Measurements from ENCODE around the gene DVL1. TPM values are rescaled to one million over a fixed set of nuclear protein-coding genes. Genes with fewer than 3 reads are reported as not detected.
A peak's percentile ranks its signal among the peaks of the same experiment; 100 is the strongest.

Gene DVL1
- total and polyA plus RNA-seq, 2 of the 13 experiments (the other 11 are each of a cell fraction or from before 2014, with no cell fraction given): 30.8 to 60.4 TPM

DNA sequence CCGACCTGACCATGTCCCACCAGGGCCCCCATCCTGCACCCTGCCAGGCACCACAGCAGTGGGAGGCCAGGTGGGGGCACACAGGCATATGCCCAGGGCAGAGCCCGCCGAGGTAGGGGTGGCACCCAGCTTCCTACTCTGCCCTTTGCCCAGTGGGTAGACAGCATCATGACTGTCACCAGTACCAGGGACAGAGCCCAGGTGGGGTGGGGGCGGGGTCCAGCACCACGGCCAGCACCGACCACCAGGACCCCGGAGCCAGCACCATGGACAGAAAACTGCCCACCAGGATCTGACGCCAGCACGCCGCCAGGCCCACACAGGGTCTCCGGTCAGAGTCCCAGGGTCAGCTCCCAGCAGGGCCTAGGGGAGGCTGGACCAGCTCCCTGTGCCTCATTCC lies 14.4 kb downstream of the DVL1 start (continued):
- TF ChIP-seq, protein P1, sequence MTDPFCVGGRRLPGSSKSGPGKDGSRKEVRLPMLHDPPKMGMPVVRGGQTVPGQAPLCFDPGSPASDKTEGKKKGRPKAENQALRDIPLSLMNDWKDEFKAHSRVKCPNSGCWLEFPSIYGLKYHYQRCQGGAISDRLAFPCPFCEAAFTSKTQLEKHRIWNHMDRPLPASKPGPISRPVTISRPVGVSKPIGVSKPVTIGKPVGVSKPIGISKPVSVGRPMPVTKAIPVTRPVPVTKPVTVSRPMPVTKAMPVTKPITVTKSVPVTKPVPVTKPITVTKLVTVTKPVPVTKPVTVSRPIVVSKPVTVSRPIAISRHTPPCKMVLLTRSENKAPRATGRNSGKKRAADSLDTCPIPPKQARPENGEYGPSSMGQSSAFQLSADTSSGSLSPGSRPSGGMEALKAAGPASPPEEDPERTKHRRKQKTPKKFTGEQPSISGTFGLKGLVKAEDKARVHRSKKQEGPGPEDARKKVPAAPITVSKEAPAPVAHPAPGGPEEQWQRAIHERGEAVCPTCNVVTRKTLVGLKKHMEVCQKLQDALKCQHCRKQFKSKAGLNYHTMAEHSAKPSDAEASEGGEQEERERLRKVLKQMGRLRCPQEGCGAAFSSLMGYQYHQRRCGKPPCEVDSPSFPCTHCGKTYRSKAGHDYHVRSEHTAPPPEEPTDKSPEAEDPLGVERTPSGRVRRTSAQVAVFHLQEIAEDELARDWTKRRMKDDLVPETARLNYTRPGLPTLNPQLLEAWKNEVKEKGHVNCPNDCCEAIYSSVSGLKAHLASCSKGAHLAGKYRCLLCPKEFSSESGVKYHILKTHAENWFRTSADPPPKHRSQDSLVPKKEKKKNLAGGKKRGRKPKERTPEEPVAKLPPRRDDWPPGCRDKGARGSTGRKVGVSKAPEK (CRISPR knock-in tag; IDR thresholded peaks at IDR 0.05; ENCODE audit: borderline replicate concordance): no peak
- TF ChIP-seq ATF7 (IDR thresholded peaks at IDR 0.05) (no peak), ATF7 (CRISPR knock-in tag; IDR thresholded peaks at IDR 0.05) (no peak), RBAK (CRISPR knock-in tag; IDR thresholded peaks at IDR 0.05) (no peak), SMAD1 (CRISPR knock-in tag; IDR thresholded peaks at IDR 0.05; ENCODE audit: borderline replicate concordance, low read depth) (no peak), ZNF605 (CRISPR knock-in tag; IDR thresholded peaks at IDR 0.05) (peak; percentile 74; the same call in 1 of the 2 replicates), GATA4 (IDR thresholded peaks at IDR 0.05; ENCODE audit: borderline replicate concordance, low read depth) (no peak), NFIB (CRISPR knock-in tag; IDR thresholded peaks at IDR 0.05; ENCODE audit: borderline replicate concordance) (no peak), ZNF432 (CRISPR knock-in tag; IDR thresholded peaks at IDR 0.05; ENCODE audit: borderline replicate concordance) (peak; percentile 63; the same call in 1 of the 2 replicates), BRCA1 (CRISPR knock-in tag; IDR thresholded peaks at IDR 0.05) (no peak), SRSF4 (IDR thresholded peaks at IDR 0.05; ENCODE audit: low read depth, low read length, poor library complexity, severe bottlenecking) (no peak), ZBTB3 (CRISPR knock-in tag; IDR thresholded peaks at IDR 0.05; ENCODE audit: borderline replicate concordance, low read depth) (0 out of 2 replicates have a peak, but pooled peaks have one; percentile 27), ZC3H13 (CRISPR knock-in tag; IDR thresholded peaks at IDR 0.05) (peak; percentile 55; the same call in 1 of the 2 replicates), FOXA3 (CRISPR knock-in tag; IDR thresholded peaks at IDR 0.05) (no peak), ZNF121 (CRISPR knock-in tag; IDR thresholded peaks at IDR 0.05) (no peak), ZC3H4 (CRISPR knock-in tag; IDR thresholded peaks at IDR 0.05; ENCODE audit: borderline replicate concordance) (no peak), POLR2A (IDR thresholded peaks at IDR 0.05; ENCODE audit: insufficient read depth in 1 of 2, low read depth in 2 of 2, low read length in 2 of 2) (no peak), ZNF468 (CRISPR knock-in tag; IDR thresholded peaks at IDR 0.05) (no peak), BORCS8-MEF2B (CRISPR knock-in tag; IDR thresholded peaks at IDR 0.05) (peak; percentile 78), IKZF4 (CRISPR knock-in tag; IDR thresholded peaks at IDR 0.05; ENCODE audit: borderline replicate concordance, low read depth, not compliant biosample characterization) (peak; percentile 56), ZNF251 (CRISPR knock-in tag; IDR thresholded peaks at IDR 0.05) (no peak), MTF1 (CRISPR knock-in tag; IDR thresholded peaks at IDR 0.05) (no peak), ZFP36 (IDR thresholded peaks at IDR 0.05; ENCODE audit: borderline replicate concordance, low read depth, low read length, partially characterized antibody) (no peak)
- TF ChIP-seq, protein P2, sequence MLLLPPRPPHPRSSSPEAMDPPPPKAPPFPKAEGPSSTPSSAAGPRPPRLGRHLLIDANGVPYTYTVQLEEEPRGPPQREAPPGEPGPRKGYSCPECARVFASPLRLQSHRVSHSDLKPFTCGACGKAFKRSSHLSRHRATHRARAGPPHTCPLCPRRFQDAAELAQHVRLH (CRISPR knock-in tag; IDR thresholded peaks at IDR 0.05; ENCODE audit: borderline replicate concordance, low read depth): 0 out of 2 replicates have a peak, but pooled peaks have one; percentile 30
- TF ChIP-seq, protein P3, sequence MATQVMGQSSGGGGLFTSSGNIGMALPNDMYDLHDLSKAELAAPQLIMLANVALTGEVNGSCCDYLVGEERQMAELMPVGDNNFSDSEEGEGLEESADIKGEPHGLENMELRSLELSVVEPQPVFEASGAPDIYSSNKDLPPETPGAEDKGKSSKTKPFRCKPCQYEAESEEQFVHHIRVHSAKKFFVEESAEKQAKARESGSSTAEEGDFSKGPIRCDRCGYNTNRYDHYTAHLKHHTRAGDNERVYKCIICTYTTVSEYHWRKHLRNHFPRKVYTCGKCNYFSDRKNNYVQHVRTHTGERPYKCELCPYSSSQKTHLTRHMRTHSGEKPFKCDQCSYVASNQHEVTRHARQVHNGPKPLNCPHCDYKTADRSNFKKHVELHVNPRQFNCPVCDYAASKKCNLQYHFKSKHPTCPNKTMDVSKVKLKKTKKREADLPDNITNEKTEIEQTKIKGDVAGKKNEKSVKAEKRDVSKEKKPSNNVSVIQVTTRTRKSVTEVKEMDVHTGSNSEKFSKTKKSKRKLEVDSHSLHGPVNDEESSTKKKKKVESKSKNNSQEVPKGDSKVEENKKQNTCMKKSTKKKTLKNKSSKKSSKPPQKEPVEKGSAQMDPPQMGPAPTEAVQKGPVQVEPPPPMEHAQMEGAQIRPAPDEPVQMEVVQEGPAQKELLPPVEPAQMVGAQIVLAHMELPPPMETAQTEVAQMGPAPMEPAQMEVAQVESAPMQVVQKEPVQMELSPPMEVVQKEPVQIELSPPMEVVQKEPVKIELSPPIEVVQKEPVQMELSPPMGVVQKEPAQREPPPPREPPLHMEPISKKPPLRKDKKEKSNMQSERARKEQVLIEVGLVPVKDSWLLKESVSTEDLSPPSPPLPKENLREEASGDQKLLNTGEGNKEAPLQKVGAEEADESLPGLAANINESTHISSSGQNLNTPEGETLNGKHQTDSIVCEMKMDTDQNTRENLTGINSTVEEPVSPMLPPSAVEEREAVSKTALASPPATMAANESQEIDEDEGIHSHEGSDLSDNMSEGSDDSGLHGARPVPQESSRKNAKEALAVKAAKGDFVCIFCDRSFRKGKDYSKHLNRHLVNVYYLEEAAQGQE (IDR thresholded peaks at IDR 0.05; ENCODE audit: borderline replicate concordance in 1 of 2, low read depth in 1 of 2, low read length in 2 of 2): peak in 1 of 2 experiments; percentile 96; a peak in 2 of 4 replicates

All from HepG2 (cell line).